Parietal lobe (tissue), 1 donor: ENCODE data around the gene MYL10. TPM values are rescaled to one million over a fixed set of nuclear protein-coding genes. Genes with fewer than 3 reads are reported as not detected.

Experiments
- total RNA-seq: library from RNA; depleted of rRNA; stranded (reverse); fragments of >200 nt; gene quantifications from one replicate; pipeline ENCODE4 v1.2.3, GENCODE V29; 2014

The MYL10 gene
- not detected for total RNA-seq

GRCh38 chr7:101629171-101629570 is at the start of gene MYL10:
MYL10 (minus strand) TSS chr7:101629296; CDS start chr7:101629118, 178 bp downstream.

Other genes with a start within 250 kb of the MYL10 start
- 84.5 TPM for gene CUX1, start 188.3 kb upstream of the MYL10 start, total RNA-seq